HL-60 (cell line): ENCODE measurements around the gene IRS2.

Source experiments
- GABPA ChIP-seq: IDR thresholded peaks from 2 replicates; pipeline ENCODE4 v1.6.1; 2012; ENCODE audit warnings: low read depth
- POLR2AphosphoS5 ChIP-seq: IDR thresholded peaks from 2 replicates; pipeline ENCODE4 v1.6.1; 2012; ENCODE audit warnings: low read depth
- TF ChIP-seq, protein P1 (sequence below): IDR thresholded peaks from one replicate; pipeline ENCODE4 v1.5.1; 2011; ENCODE audit warnings: low read length, control low read depth, inconsistent platforms; ENCODE audit not compliant: insufficient read depth

- TF ChIP-seq, protein P1, sequence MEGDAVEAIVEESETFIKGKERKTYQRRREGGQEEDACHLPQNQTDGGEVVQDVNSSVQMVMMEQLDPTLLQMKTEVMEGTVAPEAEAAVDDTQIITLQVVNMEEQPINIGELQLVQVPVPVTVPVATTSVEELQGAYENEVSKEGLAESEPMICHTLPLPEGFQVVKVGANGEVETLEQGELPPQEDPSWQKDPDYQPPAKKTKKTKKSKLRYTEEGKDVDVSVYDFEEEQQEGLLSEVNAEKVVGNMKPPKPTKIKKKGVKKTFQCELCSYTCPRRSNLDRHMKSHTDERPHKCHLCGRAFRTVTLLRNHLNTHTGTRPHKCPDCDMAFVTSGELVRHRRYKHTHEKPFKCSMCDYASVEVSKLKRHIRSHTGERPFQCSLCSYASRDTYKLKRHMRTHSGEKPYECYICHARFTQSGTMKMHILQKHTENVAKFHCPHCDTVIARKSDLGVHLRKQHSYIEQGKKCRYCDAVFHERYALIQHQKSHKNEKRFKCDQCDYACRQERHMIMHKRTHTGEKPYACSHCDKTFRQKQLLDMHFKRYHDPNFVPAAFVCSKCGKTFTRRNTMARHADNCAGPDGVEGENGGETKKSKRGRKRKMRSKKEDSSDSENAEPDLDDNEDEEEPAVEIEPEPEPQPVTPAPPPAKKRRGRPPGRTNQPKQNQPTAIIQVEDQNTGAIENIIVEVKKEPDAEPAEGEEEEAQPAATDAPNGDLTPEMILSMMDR: no peak
- TF ChIP-seq POLR2AphosphoS5 (no peak; the same call in 1 of the 2 replicates), GABPA (no peak)
These were observed 3.0 kb downstream of the IRS2 start for GRCh38 chr13:109783447-109783814.
